OCI-LY3 (cell line): Measurements from ENCODE around the gene S1PR1.

Experiments used
- CTCF ChIP-seq: fragments of 200-600, 300-600 bp; sonication (generic); IDR thresholded peaks from 2 replicates; pipeline ENCODE4 v1.5.1; 2014; ENCODE audit warnings: antibody characterized with exemption, low read length, low read depth
- EZH2phosphoT487 ChIP-seq: fragments of 200-600 bp; shearing (Covaris generic); IDR thresholded peaks from 2 replicates; pipeline ENCODE4 v1.6.1; 2018; ENCODE audit warnings: antibody characterized with exemption, mixed run types, low read depth

GRCh38 chr1:101276818-101277217, 40.0 kb downstream of the S1PR1 start:
- no peak for TF ChIP-seq CTCF
- no peak for TF ChIP-seq EZH2phosphoT487
